ENCODE data around the gene TWIST2. TPM values are rescaled to one million over a fixed set of nuclear protein-coding genes. Genes with fewer than 3 reads are reported as not detected.

Gene TWIST2
- total RNA-seq, 2 experiments from 2014 or later, result not detected

DNA sequence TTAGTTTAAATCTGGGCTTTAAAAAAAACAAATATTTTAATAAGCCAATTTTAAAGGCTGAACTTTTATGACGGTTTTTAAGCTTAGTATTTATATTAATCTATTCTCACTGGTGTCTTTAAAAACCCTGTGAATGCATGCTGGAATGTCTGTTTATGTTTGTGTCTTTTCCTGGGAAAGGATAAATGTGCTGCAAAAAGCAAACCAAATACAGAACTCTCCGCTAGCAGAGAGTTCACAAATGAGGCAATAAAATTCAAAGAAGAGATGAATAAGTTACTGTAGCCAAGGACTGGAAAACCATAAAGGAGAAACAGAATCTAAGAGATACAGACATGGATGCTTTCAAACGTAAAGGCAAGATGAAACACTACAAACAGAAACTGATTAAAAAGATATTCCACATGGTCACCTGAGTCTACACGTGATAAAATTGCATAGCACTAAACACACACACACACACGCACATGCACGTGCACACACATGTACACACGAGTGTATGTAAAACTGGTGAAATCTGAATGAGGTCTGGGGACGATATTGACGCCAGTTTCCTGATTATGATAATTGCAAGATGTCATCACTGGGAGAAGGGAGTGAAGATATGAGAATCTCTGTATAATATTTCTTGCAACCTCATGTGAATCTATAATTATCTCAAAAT is 4.5 kb downstream of the TWIST2 start:
- DNase-seq, result no peak
- Mint-ChIP-seq H3K27ac (no peak overlapping the region), H3K4me3 (no peak overlapping the region), H3K36me3 (ENCODE audit: low read depth) (no peaks in the 10 kb centered on the region), H3K4me1 (ENCODE audit: low read depth) (no peaks in the 10 kb centered on the region), H3K27me3 (peaks cover 42% of the 10 kb centered on the region), H3K9me3 (no peaks in the 10 kb centered on the region)
- ATAC-seq, result no peak
- intact Hi-C loops (cut with micrococcal nuclease), result no loop called here
- ChIA-PET CTCF (no interaction called here), POLR2A (no interaction called here)
- TF ChIP-seq, protein P1, sequence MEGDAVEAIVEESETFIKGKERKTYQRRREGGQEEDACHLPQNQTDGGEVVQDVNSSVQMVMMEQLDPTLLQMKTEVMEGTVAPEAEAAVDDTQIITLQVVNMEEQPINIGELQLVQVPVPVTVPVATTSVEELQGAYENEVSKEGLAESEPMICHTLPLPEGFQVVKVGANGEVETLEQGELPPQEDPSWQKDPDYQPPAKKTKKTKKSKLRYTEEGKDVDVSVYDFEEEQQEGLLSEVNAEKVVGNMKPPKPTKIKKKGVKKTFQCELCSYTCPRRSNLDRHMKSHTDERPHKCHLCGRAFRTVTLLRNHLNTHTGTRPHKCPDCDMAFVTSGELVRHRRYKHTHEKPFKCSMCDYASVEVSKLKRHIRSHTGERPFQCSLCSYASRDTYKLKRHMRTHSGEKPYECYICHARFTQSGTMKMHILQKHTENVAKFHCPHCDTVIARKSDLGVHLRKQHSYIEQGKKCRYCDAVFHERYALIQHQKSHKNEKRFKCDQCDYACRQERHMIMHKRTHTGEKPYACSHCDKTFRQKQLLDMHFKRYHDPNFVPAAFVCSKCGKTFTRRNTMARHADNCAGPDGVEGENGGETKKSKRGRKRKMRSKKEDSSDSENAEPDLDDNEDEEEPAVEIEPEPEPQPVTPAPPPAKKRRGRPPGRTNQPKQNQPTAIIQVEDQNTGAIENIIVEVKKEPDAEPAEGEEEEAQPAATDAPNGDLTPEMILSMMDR (IDR thresholded peaks at IDR 0.05), result no peak

DNA sequence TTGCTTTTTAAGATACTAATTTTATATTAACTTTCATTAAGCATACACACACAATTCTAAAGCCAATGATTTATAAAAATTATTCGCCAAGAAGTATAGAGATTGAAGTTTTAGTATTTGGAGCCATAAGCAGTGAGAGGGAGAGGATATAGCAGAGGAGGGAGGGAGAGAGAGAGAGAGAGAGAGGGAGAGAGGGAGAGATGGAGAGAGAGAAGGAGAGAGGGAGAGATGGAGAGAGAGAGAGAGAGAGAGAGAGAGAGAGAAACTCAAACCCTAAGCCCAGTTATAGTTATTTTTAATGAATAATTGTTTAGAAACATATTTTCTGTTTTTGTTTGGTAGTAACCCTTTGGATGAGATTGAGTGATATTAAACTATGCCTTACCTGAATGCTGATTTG is 5.3 kb downstream of the TWIST2 start:
- H3K9me3 Mint-ChIP-seq, result no peaks in the 10 kb centered on the region
- no peak overlapping the region for H3K27ac Mint-ChIP-seq
- H3K4me1 Mint-ChIP-seq (ENCODE audit: low read depth), result no peaks in the 10 kb centered on the region
- ChIA-PET CTCF (no interaction called here), POLR2A (no interaction called here)
- peaks cover 43% of the 10 kb centered on the region for H3K27me3 Mint-ChIP-seq
- no peak overlapping the region for H3K4me3 Mint-ChIP-seq
- DNase-seq, result no peak
- ATAC-seq, result no peak
- H3K36me3 Mint-ChIP-seq (ENCODE audit: low read depth), result no peaks in the 10 kb centered on the region
- intact Hi-C loops (cut with micrococcal nuclease), result no loop called here
- TF ChIP-seq, protein P1 (IDR thresholded peaks at IDR 0.05), result no peak

DNA sequence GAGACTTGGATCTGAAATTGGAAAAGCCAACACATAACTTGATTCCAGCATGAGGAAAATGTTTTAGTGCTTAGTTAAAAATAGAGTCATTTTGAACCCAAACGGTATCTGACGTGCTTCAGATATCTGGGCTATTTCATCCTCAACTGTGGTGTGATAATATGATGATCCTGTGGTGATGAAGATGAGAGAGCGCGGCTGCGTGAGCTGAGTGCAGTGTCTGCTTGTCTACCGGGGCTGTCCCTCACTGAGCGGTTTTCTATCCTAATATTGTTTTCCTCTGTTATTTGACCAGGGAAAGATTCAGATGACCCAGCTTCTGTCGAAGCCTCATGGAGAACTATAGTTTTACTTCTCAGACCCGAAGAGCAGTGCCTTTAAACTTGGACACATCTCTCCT is 5.8 kb downstream of the TWIST2 start:
- intact Hi-C loops (cut with micrococcal nuclease), result no loop called here
- TF ChIP-seq, protein P1 (IDR thresholded peaks at IDR 0.05), result no peak
- CTCF ChIA-PET, result no interaction called here
- Mint-ChIP-seq H3K9me3 (no peaks in the 10 kb centered on the region), H3K4me1 (ENCODE audit: low read depth) (no peaks in the 10 kb centered on the region), H3K4me3 (no peak overlapping the region), H3K27me3 (peaks cover 40% of the 10 kb centered on the region), H3K36me3 (ENCODE audit: low read depth) (no peaks in the 10 kb centered on the region), H3K27ac (no peak overlapping the region)
- POLR2A ChIA-PET, result no interaction called here
- no peak for DNase-seq
- ATAC-seq, result no peak

DNA sequence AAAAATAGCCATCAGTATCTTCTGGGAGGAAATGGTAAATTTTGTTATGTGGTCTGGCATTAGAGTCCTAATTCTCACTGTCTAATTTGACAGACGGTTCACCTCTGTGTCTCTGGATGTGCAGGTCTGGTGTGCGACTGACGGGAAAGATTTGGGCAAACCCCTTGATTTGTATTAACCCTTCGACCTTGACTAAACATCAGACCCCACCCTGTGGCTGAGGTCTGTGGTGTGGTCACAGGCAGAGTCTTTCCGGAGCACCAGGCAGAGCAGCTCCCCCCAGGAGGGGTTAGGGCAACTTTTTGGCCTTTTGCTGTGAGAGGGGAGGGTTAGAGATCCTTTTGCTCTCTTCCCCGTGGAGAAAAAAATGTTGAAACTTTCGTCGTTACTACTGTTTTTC is 6.4 kb downstream of the TWIST2 start:
- H3K4me1 Mint-ChIP-seq (ENCODE audit: low read depth), result no peaks in the 10 kb centered on the region
- no peaks in the 10 kb centered on the region for H3K9me3 Mint-ChIP-seq
- H3K27ac Mint-ChIP-seq, result no peak overlapping the region
- POLR2A ChIA-PET, result no interaction called here
- H3K4me3 Mint-ChIP-seq, result no peak overlapping the region
- CTCF ChIA-PET, result no interaction called here
- H3K36me3 Mint-ChIP-seq (ENCODE audit: low read depth), result no peaks in the 10 kb centered on the region
- DNase-seq, result no peak
- TF ChIP-seq, protein P1 (IDR thresholded peaks at IDR 0.05), result no peak
- ATAC-seq, result no peak
- intact Hi-C loops (cut with micrococcal nuclease), result no loop called here
- H3K27me3 Mint-ChIP-seq, result peaks cover 38% of the 10 kb centered on the region

DNA sequence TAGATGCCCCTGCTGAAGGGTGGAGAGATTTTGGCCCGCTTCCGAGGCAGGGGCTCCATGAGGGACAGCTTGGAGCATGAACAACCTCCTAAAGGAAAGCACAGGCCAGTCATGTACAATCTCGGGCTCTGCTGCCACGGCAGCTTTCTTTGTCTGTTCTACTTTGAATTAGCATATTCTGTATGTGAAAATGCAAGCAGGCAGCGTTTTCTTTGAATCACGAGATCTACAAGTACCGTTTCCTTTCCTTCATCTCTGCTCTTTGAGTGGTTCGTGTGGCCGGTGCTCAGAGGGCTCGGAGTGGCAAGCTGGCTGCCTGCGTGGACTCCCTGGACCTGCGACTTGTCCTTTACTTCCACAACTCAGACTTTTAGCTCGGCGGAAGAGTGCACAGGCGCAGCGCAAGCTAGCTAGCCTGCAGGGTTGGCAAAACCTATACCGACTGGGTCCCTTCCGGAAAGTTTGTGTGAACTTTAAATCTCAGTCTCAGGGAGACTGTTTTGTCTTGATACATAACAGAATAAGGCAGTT is 6.9 kb downstream of the TWIST2 start:
- ChIA-PET POLR2A (no interaction called here), CTCF (no interaction called here)
- DNase-seq (no peak), ATAC-seq (no peak)
- H3K4me3 Mint-ChIP-seq, result no peak overlapping the region
- TF ChIP-seq, protein P1 (IDR thresholded peaks at IDR 0.05), result no peak
- no peaks in the 10 kb centered on the region for H3K4me1 Mint-ChIP-seq (ENCODE audit: low read depth)
- H3K27me3 Mint-ChIP-seq, result peaks cover 38% of the 10 kb centered on the region
- intact Hi-C loops (cut with micrococcal nuclease), result no loop called here
- H3K27ac Mint-ChIP-seq, result no peak overlapping the region
- no peaks in the 10 kb centered on the region for H3K36me3 Mint-ChIP-seq (ENCODE audit: low read depth)
- H3K9me3 Mint-ChIP-seq, result no peaks in the 10 kb centered on the region

Measured in activated CD8-positive, alpha-beta T cell treated with anti-CD3 and anti-CD28 coated beads for 36 hours (primary cell).